GM18511 (cell line): ENCODE results near the gene ZC3H4.
"Not testable (repeated sequence)": the region's sequence is repeated elsewhere in the genome, so short reads cannot be mapped to it uniquely, and the experiment has no call there.

Experiments
- ATAC-seq: cut with Tn5 transposase; IDR thresholded peaks from one replicate; pipeline ENCODE4 v1.9.1; 2021; ENCODE audit warnings: mild to moderate bottlenecking, moderate library complexity; ENCODE audit not compliant: unreplicated experiment

Gene ZC3H4

DNA sequence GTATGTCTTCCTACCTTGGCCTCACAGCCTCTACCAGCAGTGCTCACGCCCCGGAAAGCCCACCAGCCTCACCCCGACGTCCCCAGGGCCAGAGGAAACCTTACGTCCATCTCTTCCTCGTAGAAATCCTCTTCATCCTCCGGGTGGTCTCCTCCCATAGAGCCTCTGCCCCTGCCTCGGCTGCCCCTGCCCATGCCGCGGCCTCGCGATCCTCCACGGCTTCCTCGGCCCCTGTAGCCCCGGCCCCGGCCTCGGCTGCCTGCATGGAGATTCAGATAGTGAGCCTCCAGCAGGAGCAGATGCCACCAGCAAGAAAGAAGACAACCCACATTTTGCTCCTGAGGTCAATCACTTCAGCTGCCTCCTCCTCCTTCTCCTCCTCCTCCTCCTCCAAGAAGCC lies 27.3 kb downstream of the ZC3H4 start:
- no peak for ATAC-seq

DNA sequence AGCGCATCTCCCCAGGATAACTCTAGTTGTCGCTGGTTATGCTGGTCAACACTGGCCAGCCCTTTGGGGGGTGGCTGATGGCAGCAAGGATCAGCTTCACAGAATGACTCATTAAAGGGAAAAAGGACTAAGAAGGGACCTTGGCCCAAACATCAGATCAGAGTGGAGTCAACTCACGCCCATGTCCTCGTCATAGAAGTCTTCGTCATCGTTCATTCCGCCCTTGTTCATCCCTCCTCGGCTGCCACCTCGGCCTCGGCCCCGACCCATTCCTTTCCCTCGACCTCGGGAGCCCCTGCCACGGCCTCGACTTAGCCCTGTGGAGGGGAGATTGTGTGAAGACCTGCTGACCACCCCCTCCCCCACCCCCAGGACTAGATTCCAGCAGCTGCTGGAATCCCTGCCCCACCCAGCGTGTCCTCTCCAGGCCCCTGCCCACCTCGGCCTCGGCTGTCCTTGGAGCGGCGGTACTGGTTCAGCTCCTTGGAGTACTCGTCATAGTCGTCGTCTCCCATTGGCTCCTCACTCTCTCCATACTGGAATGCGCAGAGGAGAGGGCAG lies 28.6 kb downstream of the ZC3H4 start:
- no peak for ATAC-seq

DNA sequence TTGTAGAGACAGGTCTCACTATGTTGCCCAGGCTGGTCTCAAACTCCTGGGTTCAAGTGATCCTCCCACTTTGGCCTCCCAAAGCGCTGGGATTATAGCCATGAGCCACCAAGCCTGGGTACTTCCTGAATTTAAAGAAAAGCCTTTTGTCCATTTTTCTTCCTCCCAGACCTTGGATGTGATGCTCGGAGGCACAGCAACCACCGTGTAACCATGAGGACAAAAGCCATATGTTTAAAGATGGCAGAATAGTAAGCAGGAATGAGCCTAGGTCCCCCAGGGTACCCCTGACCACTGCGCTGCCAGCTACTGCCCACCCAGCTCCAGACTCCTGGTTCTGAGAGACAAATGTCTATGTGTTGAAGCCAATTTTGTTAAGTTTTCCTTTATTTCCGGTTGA lies 31.1 kb downstream of the ZC3H4 start:
- ATAC-seq = no peak

DNA sequence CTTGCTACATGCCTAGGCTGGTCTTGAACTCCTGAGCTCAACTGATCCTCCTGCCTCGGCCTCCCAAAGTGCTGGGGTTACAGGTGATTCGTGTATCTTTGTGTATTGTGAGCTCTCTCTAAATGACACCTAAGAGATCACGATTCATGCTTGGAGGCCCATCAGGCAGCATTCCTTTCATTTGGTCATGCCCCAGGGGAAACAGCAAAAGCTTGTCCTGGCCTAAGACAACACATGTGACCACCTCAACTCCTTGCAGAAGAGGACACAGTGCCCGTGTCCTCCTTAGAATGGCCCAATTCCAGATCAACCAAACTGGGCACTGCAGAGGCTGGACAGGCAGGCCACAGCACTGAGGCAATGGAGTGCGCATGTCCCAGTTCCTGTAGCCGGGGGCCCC lies 32.5 kb downstream of the ZC3H4 start:
- no peak for ATAC-seq

DNA sequence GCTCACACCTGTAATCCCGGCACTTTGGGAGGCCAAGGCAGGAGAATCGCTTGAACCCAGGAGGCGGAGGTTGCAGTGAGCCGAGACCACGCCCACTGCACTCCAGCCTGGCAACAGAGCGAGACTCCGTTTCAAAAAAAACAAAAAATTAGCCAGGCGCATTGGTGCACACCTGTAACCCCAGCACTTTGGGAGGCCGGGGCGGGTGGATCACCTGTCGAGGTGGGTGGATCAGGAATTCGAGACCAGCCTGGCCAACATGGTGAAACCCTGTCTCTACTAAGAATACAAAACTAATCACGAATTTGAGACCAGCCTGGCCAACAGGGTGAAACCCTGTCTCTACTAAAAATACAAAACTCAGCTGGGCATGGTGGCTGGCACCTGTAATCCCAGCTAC lies 35.2 kb downstream of the ZC3H4 start:
- ATAC-seq = not testable (repeated sequence)

DNA sequence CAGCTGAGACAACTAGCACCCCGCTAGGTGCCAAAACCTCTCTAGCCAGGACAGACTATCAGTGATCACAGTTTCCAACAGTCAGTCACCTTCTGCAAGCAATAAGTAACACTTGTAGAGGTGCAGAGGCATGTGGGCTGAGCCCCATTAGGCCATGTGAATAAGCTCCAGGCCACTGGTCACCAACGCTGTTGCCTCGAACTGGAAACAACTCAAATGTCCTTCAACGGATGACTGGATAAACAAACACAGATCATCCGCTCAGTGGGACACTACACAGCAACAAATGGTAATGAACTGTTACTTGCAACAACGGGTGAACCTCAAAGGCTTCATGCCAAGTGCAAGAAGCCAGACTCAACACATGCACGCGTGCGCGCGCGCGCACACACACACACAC lies 37.6 kb downstream of the ZC3H4 start:
- ATAC-seq = no peak

DNA sequence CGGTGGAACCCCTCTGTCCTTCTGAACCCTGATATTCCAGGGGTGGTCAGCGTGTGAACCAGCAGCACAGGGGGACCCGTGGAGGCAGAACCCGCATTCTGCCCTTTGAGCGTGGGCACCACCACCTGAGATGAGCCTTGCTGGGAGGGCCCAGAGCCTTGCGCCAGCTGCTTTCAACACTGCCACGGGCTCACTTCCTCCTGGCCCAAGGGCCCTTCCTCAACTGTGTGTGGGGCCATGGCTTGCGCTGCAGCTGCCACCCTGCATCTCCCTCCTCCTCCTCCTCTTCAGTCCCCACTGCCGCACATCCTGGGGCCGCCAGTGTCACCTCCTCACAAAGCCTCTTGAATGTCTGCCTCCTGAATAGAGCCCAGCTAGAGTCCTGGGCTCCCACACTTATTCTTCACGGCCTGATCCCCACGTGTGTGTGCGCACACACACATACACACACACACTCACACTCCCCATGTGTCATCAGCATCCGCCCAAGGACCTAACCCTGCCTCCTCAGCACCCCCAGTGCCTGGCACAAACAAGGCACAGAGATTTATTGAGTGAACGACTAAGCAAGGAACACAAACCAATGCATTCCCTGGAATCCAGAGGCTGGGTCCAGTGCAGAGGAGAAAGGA lies 38.3 kb downstream of the ZC3H4 start:
- no peak for ATAC-seq

DNA sequence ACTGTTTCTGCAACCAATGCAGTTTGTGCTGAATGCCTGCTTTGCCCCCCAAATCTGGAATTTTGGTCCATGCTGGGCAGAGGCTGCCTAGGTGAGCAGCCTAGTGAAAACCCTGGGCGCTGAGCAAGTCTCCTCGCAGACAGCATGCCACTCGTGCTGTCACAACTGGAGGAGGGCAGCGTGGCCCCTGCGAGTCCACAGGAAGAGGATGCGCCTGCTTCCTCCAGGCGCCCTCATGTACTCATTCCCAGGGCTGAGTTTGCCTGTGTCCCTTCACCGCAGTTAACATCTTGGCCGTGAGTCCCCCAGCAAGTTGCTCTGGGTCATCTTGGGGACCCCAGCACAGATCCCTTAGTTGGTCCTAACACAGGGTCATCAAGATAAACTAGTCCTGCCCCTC lies 39.0 kb downstream of the ZC3H4 start:
- ATAC-seq = no peak

DNA sequence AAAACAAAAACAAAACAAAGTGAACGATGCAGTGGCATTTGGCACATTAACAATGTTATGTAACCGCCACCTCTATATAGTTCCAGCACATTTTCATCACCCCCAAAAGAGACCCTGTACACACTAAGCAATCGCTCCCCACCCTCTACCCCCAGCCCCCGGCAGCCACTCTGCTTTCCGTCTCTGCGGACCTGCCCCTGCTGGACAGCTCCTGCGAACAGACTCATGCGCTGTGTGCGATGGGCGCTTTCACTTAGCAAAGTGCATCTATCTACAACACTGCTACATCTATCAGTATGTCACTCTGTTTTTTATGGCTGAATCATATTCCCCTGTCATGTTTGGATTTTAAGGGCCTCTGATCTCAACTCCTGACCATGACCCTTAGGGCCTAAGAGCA lies 40.0 kb downstream of the ZC3H4 start:
- ATAC-seq = no peak

DNA sequence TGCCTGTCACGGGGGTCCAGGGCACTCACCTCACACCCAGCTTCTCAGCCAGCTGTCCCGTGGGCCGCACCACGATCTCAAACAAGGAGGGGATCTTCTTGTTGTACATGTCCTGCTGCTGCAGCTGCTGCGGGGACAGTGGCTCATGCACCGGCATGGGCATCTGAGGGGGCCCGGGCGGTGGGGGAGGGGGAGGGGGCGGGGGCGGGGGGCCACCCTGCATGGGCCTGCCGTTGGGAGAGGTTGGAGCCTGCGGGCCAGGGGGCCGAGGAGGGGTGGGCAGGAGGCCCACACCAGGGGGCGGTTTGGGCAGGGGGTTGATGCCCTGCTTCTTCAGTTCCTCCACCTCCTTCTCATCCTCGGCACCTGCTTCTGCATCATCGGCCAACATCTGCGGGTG lies 41.3 kb downstream of the ZC3H4 start:
- ATAC-seq = no peak

DNA sequence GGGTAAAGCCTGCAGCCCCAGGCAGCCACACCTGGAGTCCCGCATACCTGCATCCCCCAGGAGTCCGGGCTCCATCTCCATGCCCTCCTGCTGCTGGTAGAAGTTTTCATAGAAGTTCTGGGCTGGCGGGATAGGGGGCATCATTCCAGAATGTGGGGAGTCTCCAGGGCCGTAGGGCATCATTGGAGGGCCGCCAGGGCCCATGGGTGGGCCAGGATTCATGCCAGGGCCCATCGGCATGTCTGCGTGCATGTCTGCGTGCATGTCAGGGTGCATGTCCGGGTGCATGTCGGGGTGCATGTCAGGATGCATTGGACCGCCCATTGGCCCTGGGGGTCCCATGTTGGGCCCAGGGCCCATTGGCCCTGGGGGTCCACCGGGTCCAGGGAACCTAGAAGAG lies 41.8 kb downstream of the ZC3H4 start:
- ATAC-seq = no peak

DNA sequence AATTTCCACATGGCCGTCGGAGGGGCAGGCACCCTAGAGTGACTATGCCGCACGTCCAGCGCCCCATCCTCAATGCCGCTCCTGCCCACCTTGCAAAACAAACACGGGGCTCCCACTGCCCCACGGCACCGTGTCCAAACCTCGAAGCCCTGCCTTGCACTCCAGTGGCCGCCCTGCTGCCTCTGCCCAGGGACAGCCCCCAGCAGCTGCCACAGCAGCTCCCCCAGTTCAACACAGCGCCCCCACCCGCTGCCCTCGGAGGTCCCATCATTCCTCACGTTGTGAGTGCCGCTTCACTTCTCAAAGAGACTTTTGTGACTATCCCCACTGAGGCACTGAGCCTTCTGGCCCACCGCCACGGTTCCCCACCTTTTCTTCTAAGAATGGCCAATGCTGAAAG lies 42.8 kb downstream of the ZC3H4 start:
- ATAC-seq = no peak

DNA sequence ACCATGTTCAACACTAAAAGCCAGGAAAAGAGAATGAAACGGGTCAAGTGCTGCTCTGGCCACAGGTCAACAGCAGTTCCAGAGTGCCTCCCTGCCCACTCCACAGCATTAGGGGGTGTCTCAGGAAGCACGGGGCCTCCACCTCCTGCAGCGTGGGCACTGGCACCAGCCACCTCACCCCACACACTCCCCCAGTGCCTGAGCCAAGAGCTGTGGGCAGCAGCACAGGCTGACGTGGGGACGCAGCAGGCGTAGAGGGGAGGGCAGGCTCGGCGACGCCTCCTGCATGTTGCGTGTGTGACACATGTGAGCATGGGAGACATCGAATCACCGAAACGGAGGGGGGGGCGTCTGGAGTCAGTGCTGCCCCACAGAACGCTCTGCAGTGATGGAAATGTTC lies 43.8 kb downstream of the ZC3H4 start:
- no peak for ATAC-seq

DNA sequence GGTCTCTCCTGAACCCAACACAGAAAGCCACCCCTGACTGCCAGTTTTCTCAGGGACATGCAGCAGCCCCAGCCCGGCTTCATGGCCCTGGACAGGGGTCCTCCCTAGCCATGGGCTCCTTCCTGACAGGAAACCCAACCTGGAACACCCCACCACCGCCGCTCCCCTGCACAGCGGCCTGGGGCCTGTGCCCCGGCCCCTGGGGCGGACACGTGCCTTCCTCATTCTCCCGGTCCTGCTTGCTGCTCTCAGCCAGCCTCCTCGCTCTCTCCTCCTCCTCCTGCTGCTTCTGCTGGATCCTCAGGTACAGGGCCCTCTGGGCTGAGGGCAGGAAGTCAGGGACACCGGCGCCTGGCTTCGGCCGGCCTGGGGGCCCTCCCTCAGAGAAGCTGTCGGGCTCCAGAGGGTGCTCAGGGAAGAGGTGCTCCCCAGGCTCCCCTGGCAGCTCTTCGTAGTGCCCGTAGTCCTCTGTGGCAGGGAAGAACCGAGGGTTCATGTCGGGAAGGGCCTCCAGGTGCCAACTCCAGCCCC lies 44.6 kb downstream of the ZC3H4 start:
- no peak for ATAC-seq

DNA sequence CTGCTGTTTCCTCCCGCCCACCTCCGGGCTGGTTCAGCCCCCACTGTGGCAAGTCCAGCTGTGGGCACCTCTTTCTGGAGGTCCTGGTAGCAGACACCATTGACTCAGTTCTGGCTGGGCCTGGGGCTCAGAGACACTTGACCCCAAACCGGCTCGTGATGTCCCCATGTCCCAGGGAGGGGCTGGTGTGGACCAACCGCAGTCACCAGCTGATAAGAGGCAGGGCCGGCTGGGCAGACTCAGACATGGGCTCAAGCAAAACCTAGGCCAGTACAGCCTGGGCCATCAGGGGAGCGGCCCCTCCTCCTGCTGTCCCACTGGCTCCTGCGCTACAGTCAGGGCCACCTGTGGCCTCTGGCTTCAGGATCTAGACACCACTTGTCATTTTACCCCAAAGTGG lies 45.3 kb downstream of the ZC3H4 start:
- ATAC-seq = no peak

DNA sequence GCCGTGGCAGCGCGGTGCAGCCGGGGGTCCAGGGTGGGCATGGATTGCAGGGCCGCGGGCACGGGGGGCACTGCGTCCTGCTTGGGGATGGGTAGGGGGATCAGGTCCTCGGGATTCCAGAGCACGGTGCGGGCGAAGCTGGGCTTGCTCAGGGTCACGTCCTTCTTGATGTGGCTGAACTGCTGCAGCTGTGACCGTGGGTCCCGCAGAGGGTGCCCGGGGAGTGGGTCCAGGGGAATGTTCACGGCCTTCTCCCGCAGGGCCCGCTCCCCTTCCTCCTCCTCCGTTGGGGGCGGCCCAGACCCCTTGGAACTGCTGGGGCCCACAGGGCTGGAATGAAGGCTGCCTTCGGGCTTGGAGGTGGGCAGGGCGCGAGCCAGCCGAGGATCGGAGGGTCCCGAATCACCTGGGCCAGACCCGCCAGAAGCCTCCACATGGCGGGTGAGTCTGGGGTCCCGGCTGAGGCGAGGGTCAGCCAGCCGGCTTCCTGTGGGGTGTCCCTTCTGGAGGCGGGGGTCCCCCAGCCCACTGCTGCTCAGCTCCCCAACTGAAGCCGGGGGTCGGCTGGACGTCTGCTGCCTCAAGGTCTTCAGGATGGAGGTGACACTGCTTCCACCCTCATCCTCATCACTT lies 46.2 kb downstream of the ZC3H4 start:
- ATAC-seq = no peak

DNA sequence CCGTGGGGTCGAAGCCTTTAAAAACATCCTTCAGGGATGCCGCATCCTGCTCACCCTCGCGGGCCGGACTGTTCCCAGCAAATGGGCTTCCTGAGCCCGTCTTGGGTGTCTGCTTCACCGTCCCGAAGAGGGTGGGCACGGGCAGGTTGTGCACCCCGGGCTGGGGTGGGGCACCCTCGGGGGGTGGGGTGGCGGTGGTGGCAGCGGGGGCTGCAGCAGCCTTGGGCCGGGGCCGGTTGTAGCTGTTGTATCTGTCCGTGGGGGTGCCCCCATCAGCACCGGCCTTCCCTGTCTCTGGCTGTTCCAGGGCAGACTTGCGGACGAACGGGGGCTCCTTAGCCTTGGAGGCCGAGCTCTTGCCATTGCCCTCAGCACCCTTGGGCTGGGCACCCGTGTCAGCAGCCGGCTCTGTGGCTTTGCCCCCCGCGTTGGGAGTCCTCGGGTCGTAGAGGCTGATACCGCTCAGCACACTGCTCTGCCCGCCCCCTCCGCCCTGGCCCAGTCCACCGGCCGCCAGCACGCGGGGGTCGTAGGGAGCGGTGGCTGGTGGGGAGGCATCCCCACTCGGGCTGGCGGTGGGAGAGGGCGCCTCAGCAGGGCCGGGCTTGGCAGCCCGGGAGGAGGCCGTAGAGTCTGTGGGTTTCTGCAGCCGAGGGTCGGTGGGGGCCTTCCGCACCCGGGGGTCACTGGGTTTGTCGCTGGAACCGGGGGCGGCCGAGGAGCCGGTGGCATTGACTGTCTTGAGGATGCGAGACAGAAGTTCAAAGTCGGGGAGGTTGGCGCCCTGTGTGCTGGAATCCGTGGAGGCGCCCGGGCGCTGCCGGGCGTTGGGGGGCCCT lies 47.0 kb downstream of the ZC3H4 start:
- ATAC-seq = no peak

DNA sequence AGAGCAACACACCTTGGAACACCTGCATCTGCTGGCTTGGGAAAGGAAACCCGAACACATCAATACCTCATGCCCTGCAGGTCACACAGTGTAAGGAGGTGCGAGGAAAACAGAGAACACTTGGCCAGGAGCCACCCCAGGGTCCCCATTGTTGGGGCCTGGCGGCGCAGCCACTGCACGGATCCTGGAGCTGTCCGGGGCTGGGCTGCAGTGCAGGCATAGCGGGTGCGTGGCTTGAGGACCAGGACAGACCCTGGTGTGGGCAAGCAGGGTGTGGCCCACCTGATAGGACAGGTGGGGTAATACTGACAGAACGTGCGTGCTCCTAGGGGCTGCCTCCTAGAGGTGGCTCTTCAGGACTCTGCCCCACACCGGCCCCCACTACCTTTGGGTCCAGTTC lies 48.3 kb downstream of the ZC3H4 start:
- ATAC-seq = no peak

DNA sequence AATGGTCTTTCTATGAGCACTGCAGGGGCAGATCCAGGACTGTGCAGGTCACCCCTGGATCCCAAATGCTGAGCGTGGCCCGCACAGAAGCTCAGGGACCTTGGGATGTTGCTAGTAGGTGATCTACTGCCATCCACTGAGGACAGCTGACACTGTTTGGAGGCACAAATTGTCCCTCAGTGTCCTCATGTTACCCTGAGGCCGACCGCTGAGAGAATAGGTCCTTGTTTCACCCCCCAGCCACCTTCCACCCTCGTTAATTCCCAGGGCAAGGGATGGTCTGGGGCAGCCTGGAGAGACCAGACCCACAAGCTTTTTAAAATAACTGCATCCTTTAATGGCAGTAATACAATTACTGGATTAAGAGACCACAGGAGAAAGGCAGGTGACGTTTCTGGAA lies 49.7 kb downstream of the ZC3H4 start:
- ATAC-seq = no peak

DNA sequence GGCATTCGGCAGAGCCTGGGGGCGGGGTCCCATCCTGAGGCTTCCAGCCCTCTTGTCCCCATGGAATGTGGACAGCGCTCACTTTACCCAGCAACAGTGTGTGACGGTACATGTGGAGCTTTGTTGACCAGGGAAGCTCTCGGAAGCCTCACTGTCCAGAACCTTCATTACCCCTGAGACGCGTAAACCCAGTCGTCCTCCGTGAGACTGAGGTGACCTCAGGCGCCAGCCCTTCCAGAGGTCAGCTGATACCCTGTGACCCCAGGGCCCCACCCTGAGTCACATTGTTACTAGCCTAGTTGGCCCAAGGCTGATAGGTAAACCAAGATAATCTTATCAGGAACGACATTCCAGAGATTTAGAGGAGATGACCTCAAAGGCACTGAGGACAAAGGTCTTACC lies 55.0 kb downstream of the ZC3H4 start:
- ATAC-seq = no peak

DNA sequence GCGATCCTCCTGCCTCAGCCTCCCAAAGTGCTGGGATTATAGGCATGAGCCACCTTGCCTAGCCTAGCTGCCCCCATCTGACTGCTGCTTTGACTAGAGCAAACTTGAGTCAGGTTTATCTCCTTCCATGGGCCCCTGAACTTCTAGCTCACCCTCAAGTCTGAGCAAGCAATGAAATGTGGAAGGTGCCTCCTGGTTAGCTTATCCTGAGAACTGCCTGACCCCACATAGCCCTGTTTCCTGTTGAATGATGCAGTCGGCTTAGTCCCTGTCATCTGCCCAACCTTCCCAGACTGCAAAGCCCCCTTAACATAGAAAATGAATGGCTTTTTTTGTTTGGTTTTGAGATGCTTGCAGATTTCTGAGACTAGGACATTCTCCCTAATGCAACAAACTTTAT lies 56.2 kb downstream of the ZC3H4 start:
- ATAC-seq = no peak

DNA sequence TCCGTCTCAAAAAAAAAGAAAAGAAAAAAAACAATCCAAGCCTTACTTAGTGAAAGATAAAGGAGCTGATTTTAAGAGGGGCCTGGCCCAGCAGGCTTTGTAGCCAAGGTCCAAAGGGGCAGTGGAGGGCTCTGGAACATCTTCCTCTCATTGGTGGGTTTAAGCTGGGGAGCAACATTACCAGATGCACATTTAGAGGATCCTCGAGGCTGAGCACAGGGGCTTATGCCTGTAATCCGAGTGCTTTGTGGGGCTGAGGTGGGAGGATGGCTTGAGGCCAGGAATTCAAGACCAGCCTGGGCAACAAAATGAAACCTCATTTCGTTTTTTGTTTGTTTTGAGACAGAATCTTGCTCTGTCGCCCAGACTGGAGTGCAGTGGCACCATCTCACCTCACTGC lies 57.2 kb downstream of the ZC3H4 start:
- ATAC-seq = no peak
